ENCODE data around the gene TOP2B. TPM values are rescaled to one million over a fixed set of nuclear protein-coding genes. Genes with fewer than 3 reads are reported as not detected.

The TOP2B gene
- total and polyA plus RNA-seq, 7 donors = 39.3 to 84.8 (median 66.2) TPM

DNA sequence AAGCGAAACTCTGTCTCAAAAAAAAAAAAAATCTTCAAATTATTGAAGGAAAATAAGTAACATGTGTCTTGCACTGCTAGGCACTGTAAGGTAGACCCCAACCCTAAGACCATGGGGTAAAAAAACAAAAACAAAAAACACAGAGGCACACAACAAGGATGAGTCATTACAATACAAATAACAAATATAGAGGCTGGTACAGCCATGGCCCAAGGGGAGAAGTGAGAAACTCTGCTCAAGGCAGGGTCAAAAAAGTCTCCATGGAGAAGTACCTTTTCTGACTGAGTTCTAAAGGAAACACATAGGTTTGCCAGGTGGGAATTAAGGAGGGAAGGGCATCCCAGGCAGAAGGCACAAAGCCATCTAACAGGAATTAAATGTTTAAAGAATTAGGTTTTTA, 54.5 kb downstream of the TOP2B start:
- H3K4me1 ChIP-seq = no peaks in the 10 kb centered on the region
- H3K27me3 ChIP-seq (ENCODE audit: insufficient read depth in 3 of 3, low read length in 2 of 3) = no peaks in the 10 kb centered on the region
- no peak overlapping the region for H3K27ac ChIP-seq
- no peaks in the 10 kb centered on the region for H3K9me3 ChIP-seq
- H3K4me3 ChIP-seq = no peak overlapping the region
- no peak for TF ChIP-seq CTCF (IDR thresholded peaks at IDR 0.05)
- DNase-seq (no peak), ATAC-seq (no peak)
- 100% methylated on average over 1 of the region's 1 CpG for WGBS, 3 donors
- H3K36me3 ChIP-seq (ENCODE audit: insufficient read depth in 1 of 2, low read depth in 1 of 2) = peaks cover 2 to 93% of the 10 kb centered on the region in 2 donors
- intact Hi-C loops (cut with DNase I) = no loop called here

- peak; percentile 85 to 87 (median 86) for ATAC-seq
- no peak for TF ChIP-seq CTCF (IDR thresholded peaks at IDR 0.05)
- WGBS, 3 donors = 79 to 88% (median 85%) methylated on average over 5 of the region's 5 CpGs
- Histone ChIP-seq H3K4me1 (peaks cover 13% of the 10 kb centered on the region), H3K27ac (peak overlapping the region; percentile 69), H3K9me3 (no peaks in the 10 kb centered on the region), H3K4me3 (no peak overlapping the region), H3K27me3 (ENCODE audit: insufficient read depth in 3 of 3, low read length in 2 of 3) (no peaks in the 10 kb centered on the region), H3K36me3 (ENCODE audit: insufficient read depth in 1 of 2, low read depth in 1 of 2) (peaks cover 0 to 82% of the 10 kb centered on the region in 2 donors)
- intact Hi-C loops (cut with DNase I) = no loop called here
- DNase-seq = no peak
Observed at GRCh38 chr3:25604107-25604805, 60.5 kb downstream of the TOP2B start.

- ATAC-seq (peak; percentile 77 to 93 (median 92)), DNase-seq (no peak)
- H3K27me3 ChIP-seq (ENCODE audit: insufficient read depth in 3 of 3, low read length in 2 of 3) = no peaks in the 10 kb centered on the region
- 20 to 24% (median 24%) methylated on average over 1 of the region's 1 CpG for WGBS, 3 donors
- peak overlapping the region; percentile 69 for H3K27ac ChIP-seq
- H3K4me3 ChIP-seq = no peak overlapping the region
- no peaks in the 10 kb centered on the region for H3K9me3 ChIP-seq
- peaks cover 0 to 82% of the 10 kb centered on the region in 2 donors for H3K36me3 ChIP-seq (ENCODE audit: insufficient read depth in 1 of 2, low read depth in 1 of 2)
- H3K4me1 ChIP-seq = peaks cover 13% of the 10 kb centered on the region
- intact Hi-C loops (cut with DNase I) = no loop called here
- TF ChIP-seq CTCF (IDR thresholded peaks at IDR 0.05) = no peak
Observed at GRCh38 chr3:25603703-25604102, 61.0 kb downstream of the TOP2B start.

GRCh38 chr3:25597535-25598101, 67.1 kb downstream of the TOP2B start:
- ATAC-seq (no peak), DNase-seq (no peak)
- Histone ChIP-seq H3K4me3 (no peak overlapping the region), H3K27me3 (ENCODE audit: insufficient read depth in 3 of 3, low read length in 2 of 3) (no peaks in the 10 kb centered on the region), H3K4me1 (peaks cover 13% of the 10 kb centered on the region), H3K9me3 (no peaks in the 10 kb centered on the region), H3K36me3 (ENCODE audit: insufficient read depth in 1 of 2, low read depth in 1 of 2) (peaks cover 0 to 68% of the 10 kb centered on the region in 2 donors), H3K27ac (no peak overlapping the region)
- 89 to 92% (median 91%) methylated on average over 1 of the region's 1 CpG for WGBS, 3 donors
- intact Hi-C loops (cut with DNase I) = loop anchor here in 1 of 2 donors (10.0 kb wide), 1 partner anchor 303 kb away; no protein-coding TSS in a partner anchor
- TF ChIP-seq CTCF (IDR thresholded peaks at IDR 0.05) = no peak

All from psoas muscle (tissue), 8 donors.